Testis (tissue), 2 donors: ENCODE data around the gene JAK2.

Experiments
- CTCF ChIP-seq, 3 experiments: fragments of 450-650 bp in 2 of 3; fragments of 200-600 bp in 1 of 3; sonication (generic) in 1 of 3; IDR thresholded peaks; one replicate each; pipeline ENCODE4 v1.5.1; 2016 to 2019; ENCODE audit warnings: antibody characterized with exemption in 3 of 3, mild to moderate bottlenecking in 2 of 3, moderate library complexity in 1 of 3
- POLR2A ChIP-seq: fragments of 450-650 bp; IDR thresholded peaks from one replicate; pipeline ENCODE4 v1.6.1; 2017; ENCODE audit warnings: antibody characterized with exemption, mild to moderate bottlenecking, moderate library complexity

DNA sequence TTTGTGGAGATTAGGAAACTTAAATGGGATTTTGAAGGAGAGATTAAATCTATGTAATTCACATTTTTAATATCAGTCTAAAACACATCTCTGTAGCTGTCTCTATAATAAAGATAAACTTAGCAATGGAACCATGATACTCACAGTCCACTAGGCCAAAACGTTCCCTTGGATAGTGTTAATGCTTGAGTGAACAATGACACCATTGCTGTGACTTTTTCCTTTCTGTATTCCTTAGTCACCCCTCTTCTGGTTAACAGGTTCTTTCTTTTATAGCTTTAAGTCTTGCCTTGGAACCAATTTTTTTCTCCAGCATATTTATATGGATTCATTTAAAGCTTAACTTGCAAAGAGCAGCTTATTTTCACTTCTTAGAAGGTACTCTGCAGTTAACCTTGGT, 137.0 kb downstream of the JAK2 start:
- TF ChIP-seq POLR2A (no peak), CTCF (IDR thresholded peaks at IDR 0.05) (no peak)
